GM23248 (cell line): Measurements from ENCODE around the gene SEC14L5.

Source experiments
- EZH2 ChIP-seq: fragments of 200-600 bp; sonication (generic); IDR thresholded peaks from 2 replicates; pipeline ENCODE4 v1.6.1; 2018; ENCODE audit warnings: antibody characterized with exemption, mild to moderate bottlenecking; ENCODE audit not compliant: insufficient read depth, poor library complexity, severe bottlenecking
- EZH2phosphoT487 ChIP-seq: fragments of 200-600 bp; sonication (generic); IDR thresholded peaks from 2 replicates; pipeline ENCODE4 v1.6.1; 2018; ENCODE audit warnings: antibody characterized with exemption, moderate library complexity, mild to moderate bottlenecking, low read depth; ENCODE audit not compliant: insufficient read depth

- no peak for TF ChIP-seq EZH2
- no peak for TF ChIP-seq EZH2phosphoT487
Observed at GRCh38 chr16:5015351-5015750, 57.2 kb downstream of the SEC14L5 start.
